Endothelial cell (in vitro differentiated cells): ENCODE measurements around the gene COL4A1. TPM values are rescaled to one million over a fixed set of nuclear protein-coding genes. Genes with fewer than 3 reads are reported as not detected.
"Not testable (repeated sequence)": the region's sequence is repeated elsewhere in the genome, so short reads cannot be mapped to it uniquely, and the experiment has no call there.

Experiments used
- DNase-seq: peaks from one replicate; pipeline ENCODE4 v3.0.0; 2021; ENCODE audit warnings: low spot score
- H3K27ac Mint-ChIP-seq: one replicate; pipeline ENCODE4 v1.8.0; 2021; ENCODE audit warnings: mixed read lengths, inconsistent platforms; ENCODE audit not compliant: unreplicated experiment
- H3K27me3 Mint-ChIP-seq: one replicate; pipeline ENCODE4 v1.8.0; 2021; ENCODE audit warnings: mild to moderate bottlenecking, moderate library complexity, mixed read lengths, inconsistent platforms; ENCODE audit not compliant: unreplicated experiment
- H3K36me3 Mint-ChIP-seq: one replicate; pipeline ENCODE4 v1.8.0; 2021; ENCODE audit warnings: mild to moderate bottlenecking, low read depth, mixed read lengths, inconsistent platforms; ENCODE audit not compliant: unreplicated experiment
- H3K4me1 Mint-ChIP-seq: one replicate; pipeline ENCODE4 v1.8.0; 2021; ENCODE audit warnings: mild to moderate bottlenecking, mixed read lengths, inconsistent platforms; ENCODE audit not compliant: unreplicated experiment
- H3K4me3 Mint-ChIP-seq: one replicate; pipeline ENCODE4 v1.8.0; 2021; ENCODE audit warnings: mild to moderate bottlenecking, mixed read lengths, inconsistent platforms; ENCODE audit not compliant: unreplicated experiment
- H3K9me3 Mint-ChIP-seq: one replicate; pipeline ENCODE4 v1.8.0; 2021; ENCODE audit warnings: mixed read lengths, inconsistent platforms; ENCODE audit not compliant: unreplicated experiment
- total RNA-seq: library from RNA; stranded (reverse); fragmentation: NEBNext Ultra II Directional; extraction: Animal tissue kit (Norgen Biotek cat#: 25700); gene quantifications from one replicate; pipeline ENCODE4 v1.2.1, GENCODE V29; 2021; ENCODE audit not compliant: unreplicated experiment
- TF ChIP-seq, protein P1 (sequence below): fragments of 200-600 bp; sonication (generic); IDR thresholded peaks from one replicate; pipeline ENCODE4 v1.5.0; 2021; ENCODE audit warnings: antibody characterized with exemption; ENCODE audit not compliant: unreplicated experiment

The COL4A1 gene
- total RNA-seq, 1 donor from 2014 or later, result 2,720 TPM

DNA sequence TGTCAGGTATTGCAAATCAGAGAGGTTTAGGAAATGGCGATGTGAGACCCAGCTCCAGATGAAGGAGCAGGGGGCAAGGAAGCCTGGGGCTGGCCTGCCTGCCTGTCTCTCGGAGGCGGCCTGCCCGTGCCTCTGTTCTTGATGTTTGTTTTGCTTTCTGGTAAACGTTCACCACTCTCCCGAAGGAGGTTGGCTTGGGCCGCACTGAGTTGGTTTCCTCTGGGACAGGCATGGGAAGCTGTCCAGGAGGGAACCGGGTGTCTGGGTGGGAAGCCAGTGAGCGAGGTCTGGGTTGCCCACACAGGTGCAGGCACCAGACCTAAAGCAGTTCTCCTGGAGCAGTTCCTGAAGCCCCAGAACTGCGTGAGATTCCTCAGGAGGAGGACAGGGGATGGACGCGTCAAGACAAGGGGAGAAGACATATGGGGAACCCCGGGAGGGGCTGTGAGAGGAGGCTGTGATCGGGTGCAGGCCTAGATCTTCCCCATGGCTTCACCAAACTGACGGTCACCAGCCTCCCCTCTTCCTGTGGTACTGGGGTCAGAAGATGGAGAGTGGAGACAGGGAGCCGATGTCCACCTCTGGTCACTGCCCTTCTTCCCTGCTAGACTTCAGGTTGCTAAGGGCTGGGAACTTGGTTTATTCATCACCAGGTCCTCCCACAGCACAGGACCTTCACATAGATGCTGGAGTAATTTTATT lies 15.3 kb upstream of the COL4A1 start:
- Mint-ChIP-seq H3K4me1 (peaks cover 96% of the 10 kb centered on the region), H3K9me3 (no peaks in the 10 kb centered on the region)

DNA sequence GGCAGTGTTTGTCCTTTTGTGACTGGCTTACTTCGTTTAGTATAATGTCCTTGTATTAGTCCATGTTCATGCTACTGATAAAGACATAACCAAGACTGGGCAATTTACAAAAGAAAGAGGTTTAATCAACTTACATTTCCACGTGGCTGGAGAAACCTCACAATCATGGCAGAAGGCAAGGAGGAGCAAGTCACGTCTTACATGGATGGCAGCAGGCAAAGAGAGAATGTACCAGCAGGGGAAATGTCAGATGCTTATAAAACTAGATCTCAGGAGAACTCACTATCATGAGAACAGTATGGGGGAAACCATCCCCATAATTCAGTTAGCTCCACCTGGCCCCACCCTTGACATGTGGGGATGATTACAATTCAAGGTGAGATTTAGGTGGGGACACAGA lies 14.6 kb upstream of the COL4A1 start:
- not testable (repeated sequence) for DNase-seq, H3K9me3 Mint-ChIP-seq
- peaks cover 94% of the 10 kb centered on the region for H3K4me1 Mint-ChIP-seq
- H3K27ac Mint-ChIP-seq, result peak overlapping the region; percentile 70
- H3K27me3 Mint-ChIP-seq, result peaks cover 31% of the 10 kb centered on the region
- H3K4me3 Mint-ChIP-seq, result peak overlapping the region; percentile 75
- H3K36me3 Mint-ChIP-seq, result peaks cover 71% of the 10 kb centered on the region

More for the DNA sequence above, 15.3 kb upstream of the COL4A1 start:
- peak overlapping the region; percentile 80 for H3K27ac Mint-ChIP-seq
- H3K27me3 Mint-ChIP-seq, result peaks cover 29% of the 10 kb centered on the region
- peaks cover 71% of the 10 kb centered on the region for H3K36me3 Mint-ChIP-seq
- TF ChIP-seq, protein P1, sequence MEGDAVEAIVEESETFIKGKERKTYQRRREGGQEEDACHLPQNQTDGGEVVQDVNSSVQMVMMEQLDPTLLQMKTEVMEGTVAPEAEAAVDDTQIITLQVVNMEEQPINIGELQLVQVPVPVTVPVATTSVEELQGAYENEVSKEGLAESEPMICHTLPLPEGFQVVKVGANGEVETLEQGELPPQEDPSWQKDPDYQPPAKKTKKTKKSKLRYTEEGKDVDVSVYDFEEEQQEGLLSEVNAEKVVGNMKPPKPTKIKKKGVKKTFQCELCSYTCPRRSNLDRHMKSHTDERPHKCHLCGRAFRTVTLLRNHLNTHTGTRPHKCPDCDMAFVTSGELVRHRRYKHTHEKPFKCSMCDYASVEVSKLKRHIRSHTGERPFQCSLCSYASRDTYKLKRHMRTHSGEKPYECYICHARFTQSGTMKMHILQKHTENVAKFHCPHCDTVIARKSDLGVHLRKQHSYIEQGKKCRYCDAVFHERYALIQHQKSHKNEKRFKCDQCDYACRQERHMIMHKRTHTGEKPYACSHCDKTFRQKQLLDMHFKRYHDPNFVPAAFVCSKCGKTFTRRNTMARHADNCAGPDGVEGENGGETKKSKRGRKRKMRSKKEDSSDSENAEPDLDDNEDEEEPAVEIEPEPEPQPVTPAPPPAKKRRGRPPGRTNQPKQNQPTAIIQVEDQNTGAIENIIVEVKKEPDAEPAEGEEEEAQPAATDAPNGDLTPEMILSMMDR, result no peak
- peak overlapping the region; percentile 75 for H3K4me3 Mint-ChIP-seq
- no peak for DNase-seq

DNA sequence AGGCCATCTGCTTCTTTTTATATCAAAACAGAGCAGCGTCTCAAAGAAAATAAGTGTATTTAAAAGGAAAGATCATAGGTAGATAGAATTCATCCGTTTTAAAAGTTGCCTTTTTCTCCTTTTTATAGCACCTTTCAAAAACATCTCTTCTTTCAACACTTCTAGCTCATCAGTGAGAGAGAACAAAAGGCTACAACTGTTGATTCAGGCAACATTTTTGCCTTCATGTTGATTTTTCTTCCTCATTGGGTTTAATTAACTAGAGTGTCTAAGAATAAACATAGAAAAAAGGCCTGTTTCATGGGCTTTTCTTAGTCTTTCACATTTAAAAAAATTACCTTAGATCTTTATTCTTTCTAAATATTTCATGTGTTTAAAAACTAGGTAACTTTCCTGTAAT lies 13.7 kb upstream of the COL4A1 start:
- Mint-ChIP-seq H3K27ac (peak overlapping the region; percentile 92), H3K4me3 (peak overlapping the region; percentile 42), H3K27me3 (peaks cover 23% of the 10 kb centered on the region), H3K4me1 (peaks cover 90% of the 10 kb centered on the region), H3K9me3 (no peaks in the 10 kb centered on the region), H3K36me3 (peaks cover 73% of the 10 kb centered on the region)
- DNase-seq, result no peak
- TF ChIP-seq, protein P1, result no peak

DNA sequence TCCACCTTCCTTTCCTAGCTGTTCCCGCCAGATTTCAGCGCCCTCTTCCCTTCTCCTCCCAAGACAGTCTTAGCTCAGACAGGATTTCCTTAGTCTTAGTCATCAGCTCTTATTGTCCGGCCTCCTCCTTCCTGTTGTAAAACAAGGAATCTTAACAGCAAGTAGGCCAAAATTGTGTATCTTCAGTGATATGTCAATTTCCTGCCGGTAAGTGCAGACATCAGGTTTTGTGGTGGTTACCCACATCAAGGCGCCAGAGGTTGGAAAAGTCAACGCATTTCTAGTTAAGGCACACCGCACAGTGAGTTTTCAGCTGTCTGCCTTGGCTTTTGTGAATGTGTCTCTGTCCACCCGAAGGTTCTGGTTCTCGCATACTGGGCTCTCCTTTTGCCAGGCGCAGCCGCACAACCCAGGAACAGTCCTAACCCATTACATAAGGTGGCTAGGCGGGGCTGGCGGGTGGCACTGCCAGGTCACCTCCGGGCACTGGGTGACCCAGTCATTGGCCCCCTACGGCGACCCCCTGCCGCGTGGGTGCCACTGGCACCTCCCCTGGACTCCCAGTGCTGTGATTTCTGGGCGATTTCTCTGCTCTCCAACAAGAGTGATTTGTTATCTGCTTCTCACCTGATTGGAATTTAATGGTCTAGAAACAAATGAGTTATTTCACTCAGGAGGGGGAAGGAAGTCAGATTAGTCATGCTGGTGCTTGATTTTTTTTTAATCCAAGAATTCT lies 13.0 kb upstream of the COL4A1 start:
- peak; percentile 33 for DNase-seq
- Mint-ChIP-seq H3K9me3 (no peaks in the 10 kb centered on the region), H3K36me3 (peaks cover 72% of the 10 kb centered on the region), H3K27me3 (peaks cover 21% of the 10 kb centered on the region), H3K4me1 (peaks cover 90% of the 10 kb centered on the region), H3K27ac (peak overlapping the region; percentile 92), H3K4me3 (peak overlapping the region; percentile 73)
- TF ChIP-seq, protein P1, result no peak

DNA sequence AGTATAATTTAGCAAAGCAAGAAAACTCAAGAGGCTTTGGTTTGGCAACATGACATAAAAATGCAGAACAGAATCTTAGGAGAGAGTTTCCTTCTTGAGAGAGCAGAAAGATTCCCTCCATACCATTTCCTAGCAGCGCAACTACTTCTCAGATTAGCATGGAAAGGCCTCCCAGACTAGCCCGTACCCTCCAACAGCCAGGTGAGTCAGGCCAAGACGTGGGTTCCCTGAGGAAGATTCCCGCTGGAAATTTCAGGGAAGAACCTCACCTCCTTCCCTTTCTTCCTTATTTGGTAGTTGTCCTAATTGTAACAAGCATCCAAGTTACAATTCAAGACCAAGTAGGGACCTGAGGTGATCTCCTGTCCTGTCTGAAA lies 12.4 kb upstream of the COL4A1 start:
- Mint-ChIP-seq H3K27ac (peak overlapping the region; percentile 92), H3K9me3 (no peaks in the 10 kb centered on the region), H3K4me3 (peak overlapping the region; percentile 73), H3K27me3 (peaks cover 21% of the 10 kb centered on the region), H3K36me3 (peaks cover 68% of the 10 kb centered on the region), H3K4me1 (peaks cover 89% of the 10 kb centered on the region)
- TF ChIP-seq, protein P1, result no peak
- DNase-seq, result no peak
